Trophoblast cell (in vitro differentiated cells and primary cell): ENCODE measurements around the gene IMP4.

ENCODE experiments used
- DNase-seq, 2 donors: peaks; one replicate each; pipeline ENCODE4 v3.0.0-alpha.2; 2016
- H2AFZ ChIP-seq: 2 replicates; pipeline ENCODE4 v1.6.1; 2013; ENCODE audit warnings: low read length, moderate library complexity, mild to moderate bottlenecking; ENCODE audit not compliant: insufficient read depth, poor library complexity
- H2AK5ac ChIP-seq: 2 replicates; pipeline ENCODE4 v1.6.1; 2013; ENCODE audit warnings: mild to moderate bottlenecking, low read length
- H2BK120ac ChIP-seq: 2 replicates; pipeline ENCODE4 v1.6.1; 2013; ENCODE audit warnings: low read length, mild to moderate bottlenecking, moderate library complexity; ENCODE audit not compliant: insufficient read depth, poor library complexity
- H2BK12ac ChIP-seq: 2 replicates; pipeline ENCODE4 v1.6.1; 2013; ENCODE audit warnings: mild to moderate bottlenecking, low read length, moderate library complexity
- H2BK5ac ChIP-seq: 2 replicates; pipeline ENCODE4 v1.6.1; 2013; ENCODE audit warnings: low read length, low read depth, moderate library complexity, mild to moderate bottlenecking; ENCODE audit not compliant: poor library complexity
- H3K14ac ChIP-seq: 2 replicates; pipeline ENCODE4 v1.6.1; 2013; ENCODE audit warnings: mild to moderate bottlenecking, low read length
- H3K18ac ChIP-seq: 2 replicates; pipeline ENCODE4 v1.6.1; 2013; ENCODE audit warnings: mild to moderate bottlenecking, low read length
- H3K23ac ChIP-seq: 2 replicates; pipeline ENCODE4 v1.6.1; 2013; ENCODE audit warnings: low read length
- H3K27ac ChIP-seq: 2 replicates; pipeline ENCODE4 v1.5.1; 2013; ENCODE audit warnings: low read depth, mild to moderate bottlenecking, inconsistent platforms, low read length, moderate library complexity
- H3K27me3 ChIP-seq: 2 replicates; pipeline ENCODE4 v1.6.1; 2013; ENCODE audit warnings: inconsistent platforms, mild to moderate bottlenecking, low read length, moderate library complexity; ENCODE audit not compliant: insufficient read depth
- H3K36me3 ChIP-seq, 2 experiments: 1 replicate in 1 of 2; 2 replicates in 1 of 2; pipeline ENCODE4 v1.6.1; 2013; ENCODE audit warnings: low read length in 2 of 2, mild to moderate bottlenecking in 2 of 2, moderate library complexity in 1 of 2; ENCODE audit not compliant: insufficient read depth in 2 of 2, control insufficient read depth in 1 of 2
- H3K4ac ChIP-seq: 2 replicates; pipeline ENCODE4 v1.6.1; 2013; ENCODE audit warnings: low read depth, mild to moderate bottlenecking, low read length, moderate library complexity
- H3K4me1 ChIP-seq, 2 experiments: 1 replicate in 1 of 2; 2 replicates in 1 of 2; pipeline ENCODE4 v1.6.1; 2013; ENCODE audit warnings: low read length in 2 of 2, mild to moderate bottlenecking in 2 of 2, moderate library complexity in 1 of 2; ENCODE audit not compliant: insufficient read depth in 2 of 2, control insufficient read depth in 1 of 2
- H3K4me2 ChIP-seq: 2 replicates; pipeline ENCODE4 v1.6.1; 2013; ENCODE audit warnings: inconsistent platforms, mild to moderate bottlenecking, low read length, moderate library complexity
- H3K4me3 ChIP-seq: 2 replicates; pipeline ENCODE4 v1.5.1; 2013; ENCODE audit warnings: mild to moderate bottlenecking, low read depth, low read length, inconsistent platforms
- H3K79me1 ChIP-seq: one replicate; pipeline ENCODE4 v1.6.1; 2013; ENCODE audit warnings: low read length
- H3K79me2 ChIP-seq: 2 replicates; pipeline ENCODE4 v1.6.1; 2013; ENCODE audit warnings: low read length, mild to moderate bottlenecking; ENCODE audit not compliant: control insufficient read depth, insufficient read depth, poor library complexity
- H3K9ac ChIP-seq: 2 replicates; pipeline ENCODE4 v1.6.1; 2013; ENCODE audit warnings: mild to moderate bottlenecking, low read length
- H3K9me3 ChIP-seq: 2 replicates; pipeline ENCODE4 v1.6.1; 2013; ENCODE audit warnings: low read depth, mild to moderate bottlenecking, control low read depth, inconsistent platforms, low read length; ENCODE audit not compliant: insufficient read depth
- H4K12ac ChIP-seq: 2 replicates; pipeline ENCODE4 v1.6.1; 2013; ENCODE audit warnings: low read depth, mild to moderate bottlenecking, low read length, moderate library complexity
- H4K8ac ChIP-seq: 2 replicates; pipeline ENCODE4 v1.6.1; 2013; ENCODE audit warnings: low read depth, mild to moderate bottlenecking, low read length, moderate library complexity
- H4K91ac ChIP-seq: one replicate; pipeline ENCODE4 v1.6.1; 2013; ENCODE audit warnings: low read depth, mild to moderate bottlenecking, low read length, moderate library complexity
- WGBS: extraction: QIAGEN DNeasy Blood & Tissue Kit; methylation state at CpG from one replicate; pipeline ENCODE4 v1.1.7; 2013; ENCODE audit warnings: missing lambda C conversion rate; ENCODE audit not compliant: insufficient read length, insufficient coverage; ENCODE audit errors: extremely low coverage; 5-methylcytosine and 5-hydroxymethylcytosine counted together

The IMP4 gene

GRCh38 chr2:130349174-130349573 is 6.5 kb downstream of the IMP4 start:
- Histone ChIP-seq H2AFZ (no peak overlapping the region), H4K12ac (no peak overlapping the region), H3K36me3 (peaks cover 28 to 36% of the 10 kb centered on the region in 2 experiments), H3K4me2 (no peak overlapping the region), H3K9ac (no peak overlapping the region), H4K91ac (no peak overlapping the region), H2BK120ac (no peak overlapping the region), H2BK12ac (no peak overlapping the region), H3K79me2 (no peaks in the 10 kb centered on the region), H3K79me1 (no peaks in the 10 kb centered on the region), H3K9me3 (no peaks in the 10 kb centered on the region), H3K4me3 (no peak overlapping the region), H3K27ac (no peak overlapping the region), H3K23ac (no peak overlapping the region), H3K4me1 (no peaks in the 10 kb centered on the region), H3K27me3 (no peaks in the 10 kb centered on the region), H4K8ac (no peak overlapping the region), H3K4ac (no peak overlapping the region), H2BK5ac (no peak overlapping the region), H3K18ac (no peak overlapping the region), H2AK5ac (no peak overlapping the region), H3K14ac (no peak overlapping the region)
- no CpG with 5 or more reads among the region's 3 CpGs for WGBS
- DNase-seq, result no peak

- H3K4ac ChIP-seq, result no peak overlapping the region
- H2AFZ ChIP-seq, result no peak overlapping the region
- no peak overlapping the region for H3K18ac ChIP-seq
- H4K8ac ChIP-seq, result no peak overlapping the region
- no peak overlapping the region for H4K12ac ChIP-seq
- peaks cover 4% of the 10 kb centered on the region for H3K9me3 ChIP-seq
- H3K4me2 ChIP-seq, result no peak overlapping the region
- no peak overlapping the region for H3K27ac ChIP-seq
- no peak overlapping the region for H3K9ac ChIP-seq
- no peak overlapping the region for H3K14ac ChIP-seq
- H3K4me1 ChIP-seq, result peaks cover 0 to 7% of the 10 kb centered on the region in 2 experiments
- peak overlapping the region; percentile 37 for H3K23ac ChIP-seq
- H3K79me1 ChIP-seq, result peaks cover 4% of the 10 kb centered on the region
- no CpG with 5 or more reads among the region's 7 CpGs for WGBS
- no peak overlapping the region for H2BK5ac ChIP-seq
- no peak overlapping the region for H3K4me3 ChIP-seq
- H2BK12ac ChIP-seq, result no peak overlapping the region
- H4K91ac ChIP-seq, result no peak overlapping the region
- no peak overlapping the region for H2AK5ac ChIP-seq
- H3K36me3 ChIP-seq, result peaks cover 6 to 12% of the 10 kb centered on the region in 2 experiments
- no peak overlapping the region for H2BK120ac ChIP-seq
- no peaks in the 10 kb centered on the region for H3K27me3 ChIP-seq
- no peak for DNase-seq
- peaks cover 6% of the 10 kb centered on the region for H3K79me2 ChIP-seq
Observed at GRCh38 chr2:130351711-130352110, 9.0 kb downstream of the IMP4 start.

GRCh38 chr2:130352237-130352636 is 9.5 kb downstream of the IMP4 start:
- no peak overlapping the region for H3K4me3 ChIP-seq
- DNase-seq, result no peak
- no peaks in the 10 kb centered on the region for H3K27me3 ChIP-seq
- no peak overlapping the region for H3K9ac ChIP-seq
- H2BK120ac ChIP-seq, result no peak overlapping the region
- no peak overlapping the region for H2BK12ac ChIP-seq
- H2AK5ac ChIP-seq, result no peak overlapping the region
- H3K14ac ChIP-seq, result no peak overlapping the region
- H3K79me2 ChIP-seq, result peaks cover 6% of the 10 kb centered on the region
- H4K8ac ChIP-seq, result no peak overlapping the region
- H2BK5ac ChIP-seq, result no peak overlapping the region
- H3K4me1 ChIP-seq, result peaks cover 0 to 7% of the 10 kb centered on the region in 2 experiments
- no peak overlapping the region for H2AFZ ChIP-seq
- peaks cover 4% of the 10 kb centered on the region for H3K9me3 ChIP-seq
- no peak overlapping the region for H3K4ac ChIP-seq
- no peak overlapping the region for H3K18ac ChIP-seq
- peaks cover 5 to 11% of the 10 kb centered on the region in 2 experiments for H3K36me3 ChIP-seq
- peaks cover 4% of the 10 kb centered on the region for H3K79me1 ChIP-seq
- no peak overlapping the region for H3K4me2 ChIP-seq
- H3K27ac ChIP-seq, result no peak overlapping the region
- no peak overlapping the region for H4K91ac ChIP-seq
- WGBS, result no CpG with 5 or more reads among the region's 7 CpGs
- no peak overlapping the region for H3K23ac ChIP-seq
- no peak overlapping the region for H4K12ac ChIP-seq

GRCh38 chr2:130353291-130354138 is 10.8 kb downstream of the IMP4 start:
- Histone ChIP-seq H2AFZ (no peak overlapping the region), H3K9ac (no peak overlapping the region), H3K27me3 (no peaks in the 10 kb centered on the region), H4K8ac (no peak overlapping the region), H3K79me1 (peaks cover 4% of the 10 kb centered on the region), H3K27ac (no peak overlapping the region), H4K91ac (no peak overlapping the region), H2BK5ac (no peak overlapping the region), H3K4ac (no peak overlapping the region), H3K79me2 (peaks cover 6% of the 10 kb centered on the region), H3K14ac (no peak overlapping the region), H2BK12ac (no peak overlapping the region), H3K4me1 (peaks cover 0 to 7% of the 10 kb centered on the region in 2 experiments), H3K18ac (no peak overlapping the region), H4K12ac (no peak overlapping the region), H2AK5ac (no peak overlapping the region), H3K4me3 (no peak overlapping the region), H3K4me2 (no peak overlapping the region), H3K9me3 (peaks cover 5% of the 10 kb centered on the region), H2BK120ac (no peak overlapping the region), H3K23ac (no peak overlapping the region), H3K36me3 (peaks cover 0 to 1% of the 10 kb centered on the region in 2 experiments)
- WGBS, result no CpG with 5 or more reads among the region's 7 CpGs
- DNase-seq, result no peak
